T-helper 1 cell (primary cell): Measurements from ENCODE around the gene CATSPERD.
"Not testable (repeated sequence)": the region's sequence is repeated elsewhere in the genome, so short reads cannot be mapped to it uniquely, and the experiment has no call there.

ENCODE experiments used
- DNase-seq, 5 donors: peaks; one replicate each; pipeline ENCODE4 v3.0.0-alpha.2; 2012 to 2020

The CATSPERD gene

DNA sequence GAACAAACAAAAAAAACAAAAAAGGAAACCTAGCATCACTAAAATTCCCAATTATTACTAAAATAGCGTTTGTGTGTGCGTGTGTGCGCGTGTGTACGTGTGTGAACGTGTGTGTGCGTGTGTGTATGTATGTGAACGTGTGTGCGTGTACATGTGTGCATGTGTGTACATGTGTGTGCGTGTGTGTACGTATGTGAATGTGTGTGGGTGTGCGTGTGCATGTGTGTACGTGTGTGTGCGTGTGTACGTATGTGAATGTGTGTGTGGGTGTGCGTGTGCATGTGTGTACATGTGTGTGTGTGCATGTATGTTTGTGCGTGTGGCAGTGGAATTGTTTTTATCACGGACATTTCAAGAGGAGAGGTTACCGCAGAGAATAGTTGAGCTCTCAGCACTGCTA lies 21.6 kb downstream of the CATSPERD start:
- DNase-seq: no peak

DNA sequence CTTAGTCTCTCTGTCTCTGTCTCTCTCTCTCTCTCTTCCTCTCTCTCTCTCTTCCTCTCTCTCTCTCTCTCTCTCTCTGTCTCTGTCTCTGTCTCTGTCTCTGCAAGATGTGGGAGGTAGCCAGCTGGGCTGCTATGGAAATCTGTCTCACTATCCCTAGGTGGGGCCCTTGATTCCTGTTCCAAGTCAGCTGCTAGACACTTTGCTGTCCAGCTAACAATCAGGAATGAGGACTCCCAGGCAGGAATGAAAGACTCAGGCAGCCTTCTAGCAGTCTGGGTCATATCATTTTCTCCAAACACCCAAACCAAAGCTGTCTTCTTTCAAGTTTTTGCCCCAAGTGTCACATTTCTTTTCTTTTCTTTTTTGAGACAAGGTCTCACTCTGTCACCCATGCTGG lies 23.2 kb downstream of the CATSPERD start:
- DNase-seq: no peak

DNA sequence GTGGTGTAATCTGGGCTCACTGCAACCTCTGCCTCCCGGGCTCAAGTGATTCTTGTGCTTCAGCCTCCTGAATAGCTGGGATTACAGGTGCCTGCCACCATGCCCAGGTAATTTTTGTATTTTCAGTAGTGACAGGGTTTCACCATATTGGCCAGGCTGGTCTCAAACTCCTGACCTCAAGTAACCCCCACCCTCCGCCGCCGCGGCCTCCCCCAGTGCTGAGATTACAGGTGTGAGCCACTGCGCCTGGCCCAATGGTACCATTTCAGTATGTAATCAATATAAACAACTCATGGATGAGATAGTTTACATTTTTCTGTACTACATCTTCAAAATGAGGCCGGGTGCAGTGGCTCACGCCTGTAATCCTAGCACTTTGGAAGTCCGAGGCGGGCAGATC lies 24.6 kb downstream of the CATSPERD start:
- not testable (repeated sequence) for DNase-seq

DNA sequence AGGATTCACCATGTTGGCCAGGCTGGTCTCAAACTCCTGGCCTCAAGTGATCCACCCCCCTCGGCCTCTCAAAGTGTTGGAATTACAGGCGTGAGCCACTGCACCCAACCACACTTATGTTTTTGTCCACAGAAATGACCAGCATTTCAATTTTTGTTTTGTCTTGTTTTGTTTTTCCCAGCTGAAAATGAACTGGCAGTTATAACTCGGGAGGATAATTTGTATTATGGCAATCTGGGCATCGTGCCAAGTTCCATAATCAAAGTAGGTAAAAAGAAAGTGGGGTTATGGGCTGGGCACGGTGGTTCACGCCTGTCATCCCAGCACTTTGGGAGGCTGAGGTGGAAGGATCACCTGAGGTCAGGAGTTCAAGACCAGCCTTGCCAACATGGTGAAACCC lies 28.5 kb downstream of the CATSPERD start:
- not testable (repeated sequence) for DNase-seq

DNA sequence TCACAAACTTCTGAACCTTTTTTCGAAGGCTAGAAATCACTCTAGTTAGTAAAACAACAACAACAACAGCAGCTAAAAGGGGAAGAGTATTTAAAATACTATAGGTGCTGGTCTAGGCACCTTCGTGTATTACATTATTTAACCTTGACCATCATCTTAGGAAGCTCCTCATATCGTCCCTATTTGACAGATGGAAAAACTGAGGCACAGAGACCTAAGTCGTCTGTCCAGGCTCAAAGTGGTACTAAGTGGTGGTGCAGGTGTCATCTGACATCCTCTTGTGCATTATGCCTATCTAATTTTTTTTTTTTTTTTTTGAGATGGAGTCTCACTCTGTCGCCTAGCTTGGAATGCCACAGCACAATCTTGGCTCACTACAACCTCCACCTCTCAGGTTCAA lies 29.1 kb downstream of the CATSPERD start:
- DNase-seq: no peak

DNA sequence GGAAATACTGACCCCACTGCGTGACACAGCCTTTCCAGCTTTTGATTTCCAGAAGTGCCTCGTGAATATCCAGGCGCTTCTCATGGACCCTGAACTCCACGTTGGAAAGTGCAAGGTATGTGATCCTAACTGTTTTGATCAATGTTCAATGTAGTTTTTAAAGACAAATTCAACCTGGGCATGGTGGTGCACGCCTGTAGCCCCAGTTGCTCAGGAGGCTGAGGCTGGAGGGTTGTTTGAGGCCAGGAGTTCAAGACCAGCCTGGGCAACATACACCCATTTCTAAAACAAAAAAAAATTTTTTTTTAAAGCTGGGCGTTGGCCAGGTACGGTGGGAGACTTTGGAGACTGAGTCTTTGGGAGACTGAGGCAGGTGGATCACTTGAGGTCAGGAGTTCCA lies 31.3 kb downstream of the CATSPERD start:
- DNase-seq: no peak

DNA sequence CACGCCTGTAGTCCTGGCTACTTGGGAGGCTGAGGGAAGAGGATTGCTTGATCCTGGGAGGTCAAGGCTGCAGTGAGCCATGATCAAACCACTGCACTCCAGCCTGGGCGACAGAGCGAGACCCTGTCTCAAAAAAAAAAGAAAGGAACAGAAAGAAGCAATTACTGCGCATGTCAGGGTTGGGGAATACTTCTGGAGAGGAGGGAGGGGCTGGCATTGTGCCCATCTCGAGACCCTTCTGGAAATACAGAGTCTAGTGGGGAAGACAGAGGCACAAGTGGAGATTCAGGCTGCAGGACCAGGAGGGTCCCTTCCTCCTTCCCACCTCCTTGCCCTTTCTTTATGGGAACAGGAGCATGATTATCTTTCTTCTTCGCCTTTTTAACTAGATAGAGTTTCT lies 33.3 kb downstream of the CATSPERD start:
- no peak for DNase-seq

DNA sequence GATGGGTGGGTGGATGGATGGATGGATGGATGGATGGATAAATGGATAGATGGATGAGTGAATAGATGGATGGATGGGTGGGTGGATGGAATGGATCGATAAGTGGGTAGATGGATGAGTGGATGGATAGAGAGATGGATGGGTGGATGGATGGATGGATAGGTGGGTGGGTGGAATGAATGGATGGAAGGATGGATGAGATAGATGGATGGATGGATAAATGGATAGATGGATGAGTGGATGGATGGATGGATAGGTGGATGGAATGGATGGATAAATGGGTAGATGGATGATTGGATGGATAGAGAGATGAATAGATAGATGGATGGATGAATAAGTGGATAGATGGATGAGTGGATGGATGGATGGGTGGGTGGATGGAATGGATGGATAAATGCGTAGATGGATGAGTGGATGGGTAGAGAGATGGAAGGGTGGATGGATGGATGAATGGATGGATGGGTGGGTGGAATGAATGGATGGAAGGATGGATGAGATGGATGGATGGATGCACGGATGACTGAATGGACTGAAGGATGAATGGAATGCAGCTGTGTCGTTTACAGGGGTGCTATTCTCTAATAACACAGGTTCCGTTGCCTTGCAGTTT lies 42.3 kb downstream of the CATSPERD start:
- DNase-seq: no peak

DNA sequence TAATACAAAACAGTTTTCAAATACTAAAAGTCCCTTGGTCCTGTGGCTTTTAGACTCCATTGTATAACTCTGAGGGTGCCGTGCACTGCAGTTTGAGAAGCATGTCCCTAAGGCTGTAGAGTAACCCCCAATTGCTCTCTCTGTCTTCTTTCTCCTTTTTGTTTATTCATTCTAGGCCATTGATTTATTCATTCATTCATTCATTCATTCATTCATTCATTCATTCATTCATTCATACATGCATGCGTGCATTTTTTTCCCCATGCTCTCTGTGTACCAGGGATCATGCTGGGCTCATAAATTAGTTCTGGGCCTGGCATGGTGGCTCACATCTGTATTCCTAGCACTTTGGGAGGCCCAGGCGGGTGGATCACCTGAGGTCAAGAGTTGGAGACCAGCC lies 44.8 kb downstream of the CATSPERD start:
- DNase-seq: no peak

DNA sequence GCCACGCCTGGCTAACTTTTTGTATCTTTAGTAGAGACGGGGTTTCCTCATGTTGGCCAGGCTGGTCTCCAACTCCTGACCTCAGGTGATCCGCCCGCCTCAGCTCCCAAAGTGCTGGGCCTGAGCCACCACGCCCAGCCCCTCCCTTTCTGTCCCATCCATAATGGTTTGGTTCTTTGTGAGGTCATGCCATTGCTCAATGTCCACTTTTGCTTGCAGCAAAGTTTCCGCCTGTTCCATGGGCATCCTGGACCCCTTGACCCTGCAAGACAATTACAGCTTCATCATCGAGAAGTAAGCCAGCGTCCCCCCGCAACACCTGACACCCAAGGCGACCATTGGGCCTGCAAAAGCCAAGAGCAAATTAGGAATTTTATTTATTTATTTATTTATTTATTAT lies 47.5 kb downstream of the CATSPERD start:
- DNase-seq: no peak

DNA sequence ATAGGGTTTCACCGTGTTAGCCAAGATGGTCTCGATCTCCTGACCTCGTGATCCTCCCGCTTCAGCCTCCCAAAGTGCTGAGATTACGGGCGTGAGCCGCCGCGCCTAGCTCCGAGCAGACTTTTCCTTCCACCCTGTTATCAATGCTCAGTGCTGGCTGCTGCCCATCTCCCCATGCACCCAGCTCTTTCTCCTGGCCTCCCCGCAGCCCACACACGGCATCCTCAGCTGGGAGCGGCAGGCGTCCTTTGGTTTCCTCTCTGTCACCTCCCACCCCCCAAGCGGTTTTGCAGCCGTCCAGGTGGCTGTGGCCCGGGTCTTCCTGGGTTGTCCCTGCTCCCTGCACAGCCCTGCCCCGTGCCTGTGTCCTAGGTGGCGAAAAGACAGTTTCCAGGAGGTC lies 52.0 kb downstream of the CATSPERD start:
- DNase-seq: no peak

DNA sequence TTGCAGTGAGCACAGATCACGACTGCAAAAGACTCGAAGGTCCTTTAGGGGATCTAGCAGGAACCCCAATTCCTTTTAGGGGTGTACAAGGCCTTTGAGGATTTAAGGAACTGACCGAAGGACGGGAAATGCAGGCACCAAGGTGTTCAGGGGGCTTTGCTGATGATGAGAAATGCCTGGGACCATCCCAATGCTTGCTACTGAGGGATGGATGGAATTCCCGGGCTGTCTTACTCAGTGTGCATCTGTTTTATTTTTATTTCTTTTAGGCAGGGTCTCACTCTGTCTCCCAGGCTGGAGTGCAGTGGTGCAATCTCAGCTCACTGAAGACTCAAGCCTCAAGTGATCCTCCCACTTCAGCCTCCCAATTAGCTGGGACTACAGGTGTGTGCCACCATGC lies 52.8 kb downstream of the CATSPERD start:
- DNase-seq: no peak

DNA sequence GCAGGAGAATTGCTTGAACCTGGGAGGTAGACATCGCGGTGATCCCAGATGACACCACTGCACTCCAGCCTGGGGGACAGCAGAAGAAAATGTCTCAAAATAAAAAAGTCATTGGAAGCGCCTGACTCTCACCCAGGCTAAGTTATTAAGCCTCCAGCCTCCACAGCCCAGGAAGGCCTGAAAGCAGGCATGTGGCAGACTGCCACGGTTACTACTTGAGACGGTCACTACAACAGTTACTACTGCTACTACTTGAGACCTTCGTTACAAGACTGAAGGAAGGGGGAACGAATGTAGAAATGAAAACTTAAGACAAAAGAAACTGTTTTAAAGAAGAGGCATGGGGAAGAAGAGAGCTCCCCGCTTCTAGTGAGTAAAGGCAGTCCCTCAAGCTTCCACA lies 54.5 kb downstream of the CATSPERD start:
- no peak for DNase-seq

DNA sequence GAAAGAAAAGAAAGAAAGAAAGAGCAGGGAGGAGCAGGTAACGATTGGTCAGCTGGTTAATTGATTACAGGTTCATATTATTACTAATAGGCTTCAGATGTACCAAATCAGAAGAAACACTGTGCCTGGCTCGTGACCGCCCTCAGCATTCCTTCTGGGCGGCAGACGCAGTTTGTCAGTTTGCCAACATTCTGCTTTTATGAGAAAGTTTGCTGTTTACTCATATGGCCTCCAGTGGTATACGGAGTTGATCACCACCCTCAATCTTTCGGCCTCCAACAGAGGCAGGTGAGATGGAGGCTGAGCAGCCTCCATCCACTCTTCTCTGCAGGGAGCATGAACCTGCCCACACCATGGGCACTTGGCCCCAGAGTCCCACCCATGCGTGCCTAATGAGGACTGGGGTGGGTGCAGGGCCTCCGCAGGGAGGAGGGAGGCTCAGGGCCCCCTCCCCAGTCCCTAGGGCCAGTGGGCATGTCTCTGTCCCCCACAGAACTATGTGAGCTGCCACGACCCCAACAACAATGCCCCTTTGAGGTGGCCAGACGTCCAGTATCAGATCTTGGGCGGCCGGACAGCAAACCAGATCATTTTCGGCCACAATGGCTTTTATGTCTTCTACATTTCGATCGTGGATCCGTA lies 55.4 kb downstream of the CATSPERD start:
- no peak for DNase-seq

DNA sequence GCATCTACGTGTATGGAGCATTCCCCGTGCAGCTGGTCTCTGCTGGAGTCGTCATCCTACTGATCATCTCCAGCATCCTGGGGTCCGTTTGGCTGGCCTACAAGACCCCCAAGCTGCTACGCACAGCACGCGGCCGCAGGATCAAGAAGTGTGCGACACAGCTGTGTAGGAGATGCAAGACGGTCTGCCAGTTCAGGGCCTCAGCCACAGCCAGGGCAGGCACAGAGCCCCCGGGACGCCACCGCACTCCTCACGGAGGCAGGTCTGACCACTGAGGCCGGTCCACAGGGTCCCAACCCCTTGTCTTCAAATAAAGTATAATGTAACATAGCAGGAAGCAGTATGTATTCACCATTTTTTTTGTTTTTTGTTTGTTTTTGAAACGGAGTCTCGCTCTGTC lies 58.0 kb downstream of the CATSPERD start:
- DNase-seq: no peak

DNA sequence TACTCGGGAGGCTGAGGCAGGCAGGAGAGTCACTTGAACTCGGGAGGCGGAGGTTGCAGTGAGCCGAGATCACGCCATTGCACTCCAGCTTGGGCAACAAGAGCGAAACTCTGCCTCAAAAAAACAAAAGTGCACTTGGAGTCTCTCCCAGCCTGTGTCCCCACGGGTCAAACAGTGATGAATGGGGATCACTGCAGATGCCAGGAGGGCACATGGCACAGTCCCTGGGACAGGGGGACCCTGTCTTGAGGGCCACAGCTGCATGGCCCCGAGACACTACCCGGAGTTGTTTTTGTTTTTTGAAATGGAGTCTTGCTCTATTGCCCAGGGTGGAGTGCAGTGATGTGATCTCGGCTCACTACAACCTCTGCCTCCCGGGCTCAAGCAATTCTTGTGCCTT lies 60.5 kb downstream of the CATSPERD start:
- DNase-seq: not testable (repeated sequence)

DNA sequence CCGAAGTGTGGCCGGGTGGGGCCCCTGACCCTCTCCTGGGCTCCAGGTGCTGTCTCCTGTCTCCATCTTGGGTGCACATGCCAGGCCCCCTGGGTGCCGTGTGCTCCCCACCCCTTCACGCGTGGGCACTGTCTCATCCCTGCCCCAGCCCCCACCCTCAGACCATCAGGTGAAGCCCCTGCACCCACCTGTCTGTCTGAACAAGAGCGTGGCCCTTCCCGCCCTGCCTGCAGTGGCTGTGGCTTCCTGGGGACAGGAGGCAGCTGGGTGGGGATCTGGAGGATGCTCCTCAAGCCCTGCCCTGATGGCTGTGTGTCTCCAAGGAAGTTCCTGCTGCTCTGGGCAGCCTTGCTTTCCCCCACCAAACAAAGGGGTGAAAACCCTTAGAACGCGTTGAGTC lies 61.9 kb downstream of the CATSPERD start:
- DNase-seq: no peak

DNA sequence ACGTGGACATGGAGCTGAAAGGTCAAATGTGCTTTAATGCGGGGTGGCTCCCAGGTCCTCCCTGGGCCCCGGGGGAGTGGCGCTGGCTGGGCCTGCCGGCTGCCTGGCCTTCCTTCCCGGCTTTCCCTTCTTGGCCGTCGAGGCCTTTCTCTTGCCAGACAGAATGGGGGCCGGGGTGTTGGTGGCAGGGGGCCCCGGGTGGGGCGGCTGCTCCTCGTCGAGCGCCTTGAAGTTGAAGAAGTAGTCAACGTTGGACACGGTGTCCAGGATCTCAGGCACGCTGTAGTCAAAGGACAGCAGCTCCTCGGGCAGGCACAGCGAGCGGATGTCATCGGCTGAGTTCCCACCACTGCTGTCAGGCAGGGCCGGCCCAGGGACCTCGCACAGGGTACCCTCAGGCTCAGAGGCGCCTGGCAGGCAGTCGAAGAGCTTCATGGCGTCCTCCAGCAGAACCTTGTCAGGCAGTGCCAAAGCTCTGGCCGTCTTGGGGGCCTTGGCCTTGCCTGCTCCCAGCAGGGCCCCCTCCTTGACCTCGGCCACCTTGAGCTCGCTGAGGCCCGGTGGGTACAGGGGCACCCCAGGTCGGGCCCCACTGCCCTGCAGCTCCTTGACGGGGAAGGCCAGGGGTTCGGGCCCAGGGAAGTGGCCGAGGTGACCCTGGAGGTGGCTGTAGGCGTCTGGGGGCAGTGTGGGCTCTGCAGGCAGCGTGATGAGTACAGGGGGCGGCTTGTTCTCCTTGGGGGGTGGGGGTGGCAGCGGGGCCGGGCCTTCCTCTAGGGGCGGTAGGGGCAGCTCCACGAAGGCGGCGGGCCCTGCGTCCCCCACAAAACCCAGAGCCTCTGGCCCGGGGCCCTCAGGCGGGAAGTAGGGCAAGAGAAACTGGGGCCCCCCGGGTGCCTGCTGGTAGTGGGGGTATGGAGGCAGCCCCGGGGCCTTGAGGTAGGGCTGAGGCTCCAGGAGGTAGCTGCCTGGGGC lies 62.8 kb downstream of the CATSPERD start:
- DNase-seq: no peak

DNA sequence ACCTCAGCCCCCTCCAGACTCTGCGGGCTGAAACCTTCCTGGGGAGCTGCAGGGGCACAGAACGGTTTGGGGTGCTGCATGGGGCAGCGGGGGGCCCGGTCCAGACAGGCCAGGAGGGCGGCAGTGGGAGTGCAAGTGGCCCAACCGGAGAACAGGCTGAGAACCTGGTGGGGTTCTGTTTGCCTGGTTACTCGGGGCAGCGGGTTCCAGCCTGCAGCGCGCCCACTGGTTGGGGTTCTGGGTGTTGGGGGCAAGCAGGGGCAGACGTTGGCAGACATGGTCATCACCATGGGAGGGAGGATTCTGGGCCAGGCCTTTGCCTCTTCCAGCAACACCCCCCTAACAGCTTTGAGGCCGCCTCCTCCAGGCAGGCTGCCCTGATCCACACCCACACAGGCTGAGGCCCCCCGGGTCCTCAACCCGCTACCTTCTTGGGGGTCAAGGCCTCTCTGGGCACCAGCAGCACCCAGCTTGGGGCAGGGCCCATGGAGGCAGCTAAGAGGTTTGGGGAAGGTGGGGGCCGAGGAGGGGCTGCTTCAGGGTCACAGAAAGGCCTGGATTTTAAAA lies 64.2 kb downstream of the CATSPERD start, which contains the start of gene PRR22:
TSS of gene PRR22 (minus strand) at position 166 of the 567 bp plus-strand sequence. CDS start at position 80, 86 bp downstream.
- no peak for DNase-seq

DNA sequence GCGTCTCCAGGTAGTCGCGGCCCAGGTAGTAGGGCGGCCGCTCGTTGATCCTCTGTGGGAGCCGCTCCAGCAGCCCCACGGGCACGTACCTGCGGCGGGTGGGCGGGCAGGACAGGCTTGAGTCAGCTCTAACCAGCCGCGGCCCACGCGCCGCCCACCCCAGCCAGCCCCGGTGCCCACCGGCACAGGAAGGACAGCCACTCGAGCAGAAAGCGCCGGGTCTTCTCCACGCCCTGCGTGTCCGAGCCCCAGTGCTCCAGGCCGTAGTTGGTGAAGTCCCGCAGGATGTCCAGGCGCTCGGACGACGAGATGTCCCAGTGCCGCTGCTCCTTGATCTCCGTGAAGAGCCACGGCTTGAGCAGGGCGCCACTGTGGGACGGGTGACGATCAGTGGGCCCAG lies 65.0 kb downstream of the CATSPERD start:
- no peak for DNase-seq

DNA sequence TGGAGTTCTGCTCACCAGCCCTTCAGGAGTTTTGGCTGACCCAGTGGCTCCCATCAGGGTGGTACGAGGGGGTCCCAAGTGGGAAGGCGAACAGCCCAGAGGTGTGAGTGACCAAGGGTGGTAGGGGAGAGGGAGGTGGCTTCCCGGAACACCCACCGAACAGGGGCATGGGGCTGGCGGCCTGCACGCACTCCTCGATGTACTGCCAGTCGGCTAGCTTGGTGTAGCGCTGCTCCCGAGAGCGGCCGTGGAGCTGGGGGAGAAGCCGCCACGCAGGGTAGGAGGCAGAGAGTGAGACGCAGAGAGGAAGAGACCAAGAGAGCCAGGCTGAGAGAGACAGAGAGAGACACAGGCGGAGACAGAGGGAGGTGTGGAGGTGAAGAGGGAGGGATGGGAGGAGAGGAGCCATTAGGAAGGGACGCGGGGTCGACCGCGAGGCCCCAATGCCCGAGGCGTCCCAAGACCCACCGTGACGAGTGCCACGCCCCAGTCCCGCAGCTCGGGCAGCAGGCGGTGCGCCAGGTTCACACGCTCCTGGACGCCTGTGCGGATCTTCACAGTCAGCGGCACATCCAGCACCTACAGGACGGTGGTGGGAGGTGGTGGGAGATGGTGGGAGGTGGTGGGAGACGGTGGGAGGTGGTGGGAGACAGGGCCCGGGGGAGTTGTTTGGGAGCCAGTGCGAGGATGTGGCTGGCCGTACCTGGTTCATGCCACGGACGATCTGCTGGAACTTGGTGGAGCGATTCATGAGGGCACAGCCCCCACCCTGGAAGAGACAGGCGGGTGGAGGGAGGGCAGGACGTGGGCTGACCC lies 66.4 kb downstream of the CATSPERD start:
- no peak for DNase-seq

DNA sequence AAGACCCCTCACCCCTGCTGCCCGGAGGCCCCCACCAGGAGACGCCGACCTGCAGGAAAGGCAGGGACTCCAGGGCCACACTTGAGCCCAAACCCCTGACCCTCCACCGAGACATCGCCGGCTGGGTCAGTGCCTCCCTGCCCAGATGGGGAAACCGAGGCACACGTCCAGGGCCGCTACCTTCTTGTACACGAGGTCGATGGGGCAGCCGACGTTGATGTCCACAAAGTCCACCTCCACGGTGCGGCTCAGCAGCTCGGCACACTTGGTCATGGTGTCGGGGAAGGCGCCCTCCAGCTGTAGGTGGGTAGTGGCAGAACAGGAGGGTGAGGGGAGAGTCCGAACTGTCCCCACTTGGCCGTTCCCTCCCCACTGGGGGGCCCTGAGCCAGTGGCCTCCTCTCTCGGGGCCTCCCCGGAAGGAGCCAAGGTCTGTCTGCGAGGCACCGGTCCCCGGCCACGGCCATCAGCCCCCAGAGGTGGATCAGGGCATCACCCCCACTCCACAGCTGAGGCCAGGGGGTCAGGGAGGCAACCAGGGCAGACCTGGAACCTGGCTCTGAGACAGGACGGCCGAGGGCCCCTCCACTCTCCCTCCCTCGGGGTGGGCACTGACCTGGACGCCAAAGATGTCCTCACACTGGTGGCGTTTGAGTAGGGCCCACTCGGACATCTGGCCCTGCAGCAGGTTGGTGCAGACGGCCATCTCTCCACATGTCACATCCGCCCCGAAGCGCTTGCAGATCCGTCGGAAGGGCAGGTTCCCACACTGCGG lies 67.2 kb downstream of the CATSPERD start:
- no peak for DNase-seq
